Measurements from ENCODE around the gene SLC39A11. TPM values are rescaled to one million over a fixed set of nuclear protein-coding genes. Genes with fewer than 3 reads are reported as not detected.
A peak's percentile ranks its signal among the peaks of the same experiment; 100 is the strongest.

Gene SLC39A11
- total RNA-seq, 1 donor from 2014 or later = 21.5 TPM

GRCh38 chr17:72603420-72604242, 488.9 kb downstream of the SLC39A11 start:
- H2AFZ ChIP-seq (ENCODE audit: low read depth, low read length) = no peak overlapping the region
- Mint-ChIP-seq H3K4me3 (ENCODE audit: unreplicated experiment) (no peak overlapping the region), H3K27me3 (ENCODE audit: low read depth, unreplicated experiment) (no peaks in the 10 kb centered on the region), H3K27ac (ENCODE audit: unreplicated experiment) (no peak overlapping the region), H3K4me1 (ENCODE audit: low read depth, unreplicated experiment) (peaks cover 38% of the 10 kb centered on the region), H3K9me3 (ENCODE audit: unreplicated experiment) (peaks cover 7% of the 10 kb centered on the region), H3K36me3 (ENCODE audit: low read depth, unreplicated experiment) (no peaks in the 10 kb centered on the region)
- no peak for FAIRE-seq
- peaks cover 51% of the 10 kb centered on the region for H3K4me1 ChIP-seq (ENCODE audit: insufficient read depth, low read length)
- DNase-seq (ENCODE audit: low read depth) = peak; percentile 95
- H3K4me2 ChIP-seq (ENCODE audit: low read length) = peak overlapping the region; percentile 65
- TF ChIP-seq CTCF (IDR thresholded peaks at IDR 0.05; ENCODE audit: insufficient read depth, low read depth, low read length) (no peak), EZH2 (IDR thresholded peaks at IDR 0.05; ENCODE audit: insufficient read depth, low read length) (no peak)
- H3K79me2 ChIP-seq (ENCODE audit: insufficient read depth, low read length) = no peaks in the 10 kb centered on the region
- no peak overlapping the region for H3K4me3 ChIP-seq (ENCODE audit: insufficient read depth, low read depth, low read length)
- peak overlapping the region; percentile 91 for H3K27ac ChIP-seq (ENCODE audit: low read depth, low read length)
- H3K36me3 ChIP-seq (ENCODE audit: insufficient read depth, low read length) = no peaks in the 10 kb centered on the region
- no peaks in the 10 kb centered on the region for H4K20me1 ChIP-seq (ENCODE audit: insufficient read depth, low read length)
- peak overlapping the region; percentile 77 for H3K9ac ChIP-seq (ENCODE audit: low read length)
- no peaks in the 10 kb centered on the region for H3K9me3 ChIP-seq (ENCODE audit: insufficient read depth, low read depth, low read length)
- no peaks in the 10 kb centered on the region for H3K27me3 ChIP-seq (ENCODE audit: insufficient read depth, low read length)

- H3K4me2 ChIP-seq (ENCODE audit: low read length) = peak overlapping the region; percentile 65
- H3K27me3 ChIP-seq (ENCODE audit: insufficient read depth, low read length) = peaks cover 1% of the 10 kb centered on the region
- no peak overlapping the region for H3K4me3 ChIP-seq (ENCODE audit: insufficient read depth, low read depth, low read length)
- H3K36me3 ChIP-seq (ENCODE audit: insufficient read depth, low read length) = no peaks in the 10 kb centered on the region
- Mint-ChIP-seq H3K36me3 (ENCODE audit: low read depth, unreplicated experiment) (no peaks in the 10 kb centered on the region), H3K27me3 (ENCODE audit: low read depth, unreplicated experiment) (no peaks in the 10 kb centered on the region), H3K4me3 (ENCODE audit: unreplicated experiment) (no peak overlapping the region), H3K9me3 (ENCODE audit: unreplicated experiment) (no peaks in the 10 kb centered on the region), H3K27ac (ENCODE audit: unreplicated experiment) (peak overlapping the region; percentile 31), H3K4me1 (ENCODE audit: low read depth, unreplicated experiment) (peaks cover 41% of the 10 kb centered on the region)
- no peaks in the 10 kb centered on the region for H3K9me3 ChIP-seq (ENCODE audit: insufficient read depth, low read depth, low read length)
- peak overlapping the region; percentile 91 for H3K27ac ChIP-seq (ENCODE audit: low read depth, low read length)
- no peaks in the 10 kb centered on the region for H3K79me2 ChIP-seq (ENCODE audit: insufficient read depth, low read length)
- H4K20me1 ChIP-seq (ENCODE audit: insufficient read depth, low read length) = no peaks in the 10 kb centered on the region
- peak; percentile 29 for TF ChIP-seq CTCF (IDR thresholded peaks at IDR 0.05; ENCODE audit: insufficient read depth, low read depth, low read length)
- TF ChIP-seq EZH2 (IDR thresholded peaks at IDR 0.05; ENCODE audit: insufficient read depth, low read length) = no peak
- DNase-seq (ENCODE audit: low read depth) = peak; percentile 93
- H2AFZ ChIP-seq (ENCODE audit: low read depth, low read length) = no peak overlapping the region
- peak overlapping the region; percentile 77 for H3K9ac ChIP-seq (ENCODE audit: low read length)
- FAIRE-seq = no peak
- H3K4me1 ChIP-seq (ENCODE audit: insufficient read depth, low read length) = peaks cover 54% of the 10 kb centered on the region
Observed at GRCh38 chr17:72602517-72603419, 489.7 kb downstream of the SLC39A11 start.

Measured in astrocyte (in vitro differentiated cells and primary cell).